ENCODE data around the gene SEPTIN5.

The SEPTIN5 gene

GRCh38 chr22:19707347-19708290 lies 6.7 kb upstream of the SEPTIN5 start:
- Histone ChIP-seq H3K4me1 (ENCODE audit: control insufficient read depth in 1 of 2, insufficient read depth in 1 of 2, low read depth in 1 of 2, low read length in 1 of 2) (peaks cover 47 to 52% of the 10 kb centered on the region in 2 experiments), H3K4me3 (ENCODE audit: low read depth in 1 of 2, low read length in 1 of 2) (no peak overlapping the region), H3K36me3 (no peaks in the 10 kb centered on the region), H3K9me3 (no peaks in the 10 kb centered on the region), H3K27me3 (no peaks in the 10 kb centered on the region), H3K27ac (peak overlapping the region; percentile 65)
- no peak for TF ChIP-seq CTCF (IDR thresholded peaks at IDR 0.05)

- no peak overlapping the region for H3K27ac ChIP-seq
- no peak overlapping the region for H3K4me3 ChIP-seq (ENCODE audit: low read depth in 1 of 2, low read length in 1 of 2)
- H3K27me3 ChIP-seq: no peaks in the 10 kb centered on the region
- H3K36me3 ChIP-seq: no peaks in the 10 kb centered on the region
- no peak for TF ChIP-seq CTCF (IDR thresholded peaks at IDR 0.05)
- peaks cover 46 to 53% of the 10 kb centered on the region in 2 experiments for H3K4me1 ChIP-seq (ENCODE audit: control insufficient read depth in 1 of 2, insufficient read depth in 1 of 2, low read depth in 1 of 2, low read length in 1 of 2)
- H3K9me3 ChIP-seq: no peaks in the 10 kb centered on the region
Measured at GRCh38 chr22:19708321-19709011, 5.8 kb upstream of the SEPTIN5 start.

- no peaks in the 10 kb centered on the region for H3K27me3 ChIP-seq
- no peak for TF ChIP-seq CTCF (IDR thresholded peaks at IDR 0.05)
- no peaks in the 10 kb centered on the region for H3K36me3 ChIP-seq
- peaks cover 45 to 52% of the 10 kb centered on the region in 2 experiments for H3K4me1 ChIP-seq (ENCODE audit: control insufficient read depth in 1 of 2, insufficient read depth in 1 of 2, low read depth in 1 of 2, low read length in 1 of 2)
- no peaks in the 10 kb centered on the region for H3K9me3 ChIP-seq
- H3K27ac ChIP-seq: no peak overlapping the region
- H3K4me3 ChIP-seq (ENCODE audit: low read depth in 1 of 2, low read length in 1 of 2): no peak overlapping the region
Measured at GRCh38 chr22:19709063-19709769, 5.1 kb upstream of the SEPTIN5 start.

- Histone ChIP-seq H3K36me3 (no peaks in the 10 kb centered on the region), H3K27me3 (no peaks in the 10 kb centered on the region), H3K27ac (no peak overlapping the region), H3K9me3 (no peaks in the 10 kb centered on the region), H3K4me1 (ENCODE audit: control insufficient read depth in 1 of 2, insufficient read depth in 1 of 2, low read depth in 1 of 2, low read length in 1 of 2) (peaks cover 39 to 42% of the 10 kb centered on the region in 2 experiments), H3K4me3 (ENCODE audit: low read depth in 1 of 2, low read length in 1 of 2) (no peak overlapping the region)
- TF ChIP-seq CTCF (IDR thresholded peaks at IDR 0.05): no peak
Measured at GRCh38 chr22:19710020-19710768, 4.1 kb upstream of the SEPTIN5 start.

- TF ChIP-seq CTCF (IDR thresholded peaks at IDR 0.05): no peak
- Histone ChIP-seq H3K9me3 (no peaks in the 10 kb centered on the region), H3K27me3 (no peaks in the 10 kb centered on the region), H3K27ac (no peak overlapping the region), H3K36me3 (no peaks in the 10 kb centered on the region), H3K4me3 (ENCODE audit: low read depth in 1 of 2, low read length in 1 of 2) (no peak overlapping the region), H3K4me1 (ENCODE audit: control insufficient read depth in 1 of 2, insufficient read depth in 1 of 2, low read depth in 1 of 2, low read length in 1 of 2) (peaks cover 39 to 42% of the 10 kb centered on the region in 2 experiments)
Measured at GRCh38 chr22:19710769-19711106, 3.6 kb upstream of the SEPTIN5 start.

Data from neutrophil (primary cell).